H1 (cell line): ENCODE data around the gene FNDC10. TPM values are rescaled to one million over a fixed set of nuclear protein-coding genes. Genes with fewer than 3 reads are reported as not detected.

Source experiments
- BACH1 ChIP-seq: IDR thresholded peaks from 2 replicates; pipeline ENCODE4 v1.6.1; 2012; ENCODE audit warnings: low read length, improper control_type of control experiment
- CBX5 ChIP-seq: fragments of 300-800, 300-1000 bp; sonication (generic); IDR thresholded peaks from 2 replicates; pipeline ENCODE4 v1.7.1; 2016; ENCODE audit warnings: antibody characterized with exemption, low read length, low read depth
- CBX8 ChIP-seq: fragments of 300-800, 300-1000 bp; sonication (generic); IDR thresholded peaks from 2 replicates; pipeline ENCODE4 v1.7.1; 2016; ENCODE audit warnings: low read depth, low read length, borderline replicate concordance
- CHD2 ChIP-seq: IDR thresholded peaks from 2 replicates; pipeline ENCODE4 v1.6.1; 2012; ENCODE audit warnings: low read length, improper control_type of control experiment
- CTCF ChIP-seq, 3 experiments: IDR thresholded peaks; 1 replicate in 2 of 3; 2 replicates in 1 of 3; pipeline versions ENCODE4 v1.5.1 to v1.6.1; 2011; ENCODE audit warnings: low read length in 3 of 3, mild to moderate bottlenecking in 3 of 3, inconsistent platforms in 2 of 3, low read depth in 1 of 3, moderate library complexity in 1 of 3; ENCODE audit not compliant: insufficient read depth in 1 of 3; ENCODE audit errors: control extremely low read depth in 1 of 3
- E2F6 ChIP-seq: IDR thresholded peaks from 2 replicates; pipeline ENCODE4 v1.6.1; 2012; ENCODE audit warnings: inconsistent platforms
- EZH2 ChIP-seq: fragments of 200-600 bp; sonication (generic); IDR thresholded peaks from 2 replicates; pipeline ENCODE4 v1.7.1; 2012; ENCODE audit warnings: low read depth, mild to moderate bottlenecking, moderate library complexity, low read length, inconsistent platforms; ENCODE audit not compliant: severe bottlenecking
- GABPA ChIP-seq: IDR thresholded peaks from 2 replicates; pipeline ENCODE4 v1.6.1; 2011; ENCODE audit warnings: mild to moderate bottlenecking, low read length, moderate library complexity, borderline replicate concordance; ENCODE audit not compliant: insufficient read depth
- HDAC2 ChIP-seq, 2 experiments: fragments of 300-600 bp in 1 of 2; sonication (generic) in 1 of 2; IDR thresholded peaks; 2 replicates each; pipeline ENCODE4 v1.6.1; 2011 to 2012; ENCODE audit warnings: low read depth in 2 of 2, low read length in 2 of 2, mild to moderate bottlenecking in 2 of 2, moderate library complexity in 2 of 2, borderline replicate concordance in 1 of 2, inconsistent platforms in 1 of 2
- MAFK ChIP-seq: IDR thresholded peaks from 2 replicates; pipeline ENCODE4 v1.6.1; 2012; ENCODE audit warnings: low read depth, mild to moderate bottlenecking, improper control_type of control experiment, low read length
- MAX ChIP-seq: IDR thresholded peaks from 2 replicates; pipeline ENCODE4 v1.6.1; 2012; ENCODE audit warnings: inconsistent platforms
- POLR2AphosphoS5 ChIP-seq: IDR thresholded peaks from 2 replicates; pipeline ENCODE4 v1.6.1; 2011; ENCODE audit warnings: low read depth, low read length
- RNF2 ChIP-seq: fragments of 200-900, 300-1000 bp; sonication (generic); IDR thresholded peaks from 2 replicates; pipeline ENCODE4 v1.7.1; 2016; ENCODE audit warnings: borderline replicate concordance, low read depth, mild to moderate bottlenecking, antibody characterized with exemption, low read length; ENCODE audit not compliant: poor library complexity, severe bottlenecking; ENCODE audit errors: missing control alignments
- SAP30 ChIP-seq: fragments of 300-600 bp; sonication (generic); IDR thresholded peaks from 2 replicates; pipeline ENCODE4 v1.7.1; 2012; ENCODE audit warnings: low read length, moderate library complexity, mild to moderate bottlenecking, inconsistent platforms; ENCODE audit not compliant: insufficient read depth, insufficient replicate concordance
- SIN3A ChIP-seq, 2 experiments: IDR thresholded peaks in 1 of 2; conservative IDR thresholded peaks in 1 of 2; 2 replicates each; pipeline ENCODE4 v1.6.1; 2011 to 2012; ENCODE audit warnings: low read length in 2 of 2, improper control_type of control experiment in 1 of 2, low read depth in 1 of 2, mild to moderate bottlenecking in 1 of 2
- TAF1 ChIP-seq: IDR thresholded peaks from 2 replicates; pipeline ENCODE4 v1.6.1; 2011; ENCODE audit warnings: mild to moderate bottlenecking, low read depth, low read length
- TBP ChIP-seq: IDR thresholded peaks from 2 replicates; pipeline ENCODE4 v1.6.1; 2011; ENCODE audit warnings: low read depth, low read length, improper control_type of control experiment
- ZNF274 ChIP-seq: IDR thresholded peaks from 2 replicates; pipeline ENCODE4 v1.7.0; 2012; ENCODE audit warnings: low read length, borderline replicate concordance; ENCODE audit errors: extremely low read depth
- polyA plus RNA-seq, 7 experiments: library from polyadenylated mRNA; depleted of rRNA in 3 of 7; stranded (reverse) in 5 of 7; unstranded in 2 of 7; fragments of >200 nt in 5 of 7; fragments of 200-250 nt in 2 of 7; gene quantifications; 1 replicate in 5 of 7; 2 replicates in 1 of 7; 4 replicates in 1 of 7; pipeline versions ENCODE4 v1.2.1 to v1.2.3, GENCODE V29; 2011 to 2013; ENCODE audit warnings: missing spikeins in 2 of 7, mixed read lengths in 2 of 7
- total RNA-seq: library from RNA; stranded (reverse); fragmentation: NEBNext Ultra II Directional; extraction: Animal tissue kit (Norgen Biotek cat#: 25700); gene quantifications from 2 replicates; pipeline ENCODE4 v1.2.1, GENCODE V29; 2021

FNDC10 gene
- total and polyA plus RNA-seq, 2 of the 8 experiments (the other 6 are each of a cell fraction or from before 2014, with no cell fraction given), result 19.0 to 21.8 TPM

- TF ChIP-seq SAP30 (no peak), GABPA (peak; percentile 77; the same call in 1 of the 2 replicates), TAF1 (0 out of 2 replicates have a peak, but pooled peaks have one; percentile 35), E2F6 (peak; percentile 83), SIN3A (conservative IDR thresholded peaks at IDR 0.05 in 1 of 2, IDR thresholded peaks at IDR 0.05 in 1 of 2; ENCODE audit: low read depth in 1 of 2, low read length in 2 of 2) (0 out of 4 replicates have a peak, but pooled peaks of 1 of the 2 experiments have one; percentile 32), EZH2 (peak; percentile 37), TBP (no peak), CHD2 (no peak), CBX8 (no peak), CTCF (IDR thresholded peaks at IDR 0.05; ENCODE audit: control extremely low read depth in 1 of 3, insufficient read depth in 1 of 3, low read depth in 1 of 3, low read length in 3 of 3) (peak in 2 of 3 experiments; percentile 55 to 65; a peak in 3 of 4 replicates), RNF2 (peak; percentile 44), CBX5 (no peak), POLR2AphosphoS5 (no peak), ZNF274 (no peak), HDAC2 (IDR thresholded peaks at IDR 0.05; ENCODE audit: borderline replicate concordance in 1 of 2, low read depth in 2 of 2, low read length in 2 of 2) (peak; percentile 35 to 42; a peak in 1 of 4 replicates), MAFK (no peak), BACH1 (peak; percentile 61), MAX (peak; percentile 93)
These were observed 653 bp downstream of the FNDC10 start (continued) for GRCh38 chr1:1599030-1599934.
